K562 (cell line): ENCODE measurements around the gene DNASE2. TPM values are rescaled to one million over a fixed set of nuclear protein-coding genes. Genes with fewer than 3 reads are reported as not detected.

Source experiments
- ASH1L ChIP-seq: fragments of 450-650 bp; IDR thresholded peaks from 2 replicates; pipeline ENCODE4 v1.6.1; 2018; ENCODE audit warnings: borderline replicate concordance, mild to moderate bottlenecking, low read depth; ENCODE audit not compliant: partially characterized antibody
- BCOR ChIP-seq: fragments of 450-650 bp; IDR thresholded peaks from 2 replicates; pipeline ENCODE4 v1.6.1; 2016
- CHAMP1 ChIP-seq: fragments of 450-650 bp; IDR thresholded peaks from 2 replicates; pipeline ENCODE4 v1.6.1; 2016; ENCODE audit warnings: mild to moderate bottlenecking
- CREB3L1 ChIP-seq: fragments of 450-650 bp; IDR thresholded peaks from 2 replicates; pipeline ENCODE4 v1.6.1; 2014; ENCODE audit warnings: low read depth, mild to moderate bottlenecking, moderate library complexity, borderline replicate concordance
- CREM ChIP-seq: IDR thresholded peaks from 2 replicates; pipeline ENCODE4 v1.6.1; 2014; ENCODE audit warnings: antibody characterized with exemption, low read depth
- DEAF1 ChIP-seq: fragments of 450-650 bp; formaldehyde crosslinking; IDR thresholded peaks from 2 replicates; pipeline ENCODE4 v1.4.0; 2020; ENCODE audit warnings: mild to moderate bottlenecking, moderate library complexity
- ELF4 ChIP-seq: fragments of 450-650 bp; formaldehyde crosslinking; IDR thresholded peaks from 2 replicates; pipeline ENCODE4 v1.4.0; 2022; ENCODE audit warnings: missing genetic modification characterization
- MNT ChIP-seq, 2 experiments: fragments of 450-650 bp; conservative IDR thresholded peaks; 2 replicates each; pipeline ENCODE4 v1.6.1; 2017; ENCODE audit warnings: mild to moderate bottlenecking in 2 of 2, moderate library complexity in 2 of 2
- NR4A1 ChIP-seq, 2 experiments: fragments of 250-450 bp in 1 of 2; fragments of 450-650 bp in 1 of 2; sonication (Bioruptor Pico) in 1 of 2; IDR thresholded peaks; 2 replicates each; pipeline versions ENCODE4 v1.4.0 to v1.6.1; 2016 to 2020; ENCODE audit warnings: mild to moderate bottlenecking in 2 of 2, missing compliant biosample characterization in 1 of 2, missing genetic modification characterization in 1 of 2, moderate library complexity in 1 of 2
- OTX1 ChIP-seq: fragments of 450-650 bp; formaldehyde crosslinking; IDR thresholded peaks from 2 replicates; pipeline ENCODE4 v1.4.0; 2022; ENCODE audit warnings: mild to moderate bottlenecking
- POLR2AphosphoS5 ChIP-seq: IDR thresholded peaks from 2 replicates; pipeline ENCODE4 v1.6.1; 2011; ENCODE audit warnings: mild to moderate bottlenecking, low read depth, low read length, moderate library complexity; ENCODE audit not compliant: control insufficient read depth, insufficient read depth
- RBM25 ChIP-seq: fragments of 200-400 bp; formaldehyde crosslinking; IDR thresholded peaks from 2 replicates; pipeline ENCODE4 v1.6.1; 2018; ENCODE audit warnings: low read length, low read depth, moderate library complexity; ENCODE audit not compliant: severe bottlenecking
- TAF9B ChIP-seq: fragments of 450-650 bp; IDR thresholded peaks from 2 replicates; pipeline ENCODE4 v1.6.1; 2018; ENCODE audit warnings: mild to moderate bottlenecking; ENCODE audit not compliant: partially characterized antibody
- TEAD1 ChIP-seq, 2 experiments: fragments of 450-650 bp in 1 of 2; sonication (generic) in 1 of 2; formaldehyde crosslinking; IDR thresholded peaks; 2 replicates each; pipeline versions ENCODE4 v1.4.0 to v1.8.0; 2020 to 2022; ENCODE audit warnings: mild to moderate bottlenecking in 2 of 2, missing genetic modification reagents in 1 of 2
- TOE1 ChIP-seq, 2 experiments: fragments of 450-650 bp in 1 of 2; sonication (generic) in 1 of 2; formaldehyde crosslinking in 1 of 2; IDR thresholded peaks; 2 replicates each; pipeline versions ENCODE4 v1.7.1 to v1.8.0; 2016 to 2022; ENCODE audit warnings: borderline replicate concordance in 2 of 2, mild to moderate bottlenecking in 2 of 2, antibody characterized with exemption in 1 of 2, inconsistent platforms in 1 of 2, low read depth in 1 of 2, missing genetic modification reagents in 1 of 2, moderate library complexity in 1 of 2
- ZBTB7A ChIP-seq: IDR thresholded peaks from 2 replicates; pipeline ENCODE4 v1.6.1; 2011; ENCODE audit warnings: low read depth, mild to moderate bottlenecking, low read length, moderate library complexity, borderline replicate concordance; ENCODE audit not compliant: control insufficient read depth
- ZBTB8A ChIP-seq: fragments of 450-650 bp; IDR thresholded peaks from 2 replicates; pipeline ENCODE4 v1.6.1; 2018; ENCODE audit warnings: mild to moderate bottlenecking, moderate library complexity; ENCODE audit not compliant: partially characterized antibody
- ZNF507 ChIP-seq: conservative IDR thresholded peaks from 2 replicates; pipeline ENCODE4 v1.6.1; 2017; ENCODE audit warnings: missing genetic modification characterization, missing compliant biosample characterization
- ZNF77 ChIP-seq: fragments of 250-450 bp; sonication (Bioruptor Pico); IDR thresholded peaks from 2 replicates; pipeline ENCODE4 v1.5.0; 2020
- polyA plus RNA-seq, 8 experiments: library from polyadenylated mRNA; depleted of rRNA in 4 of 8; stranded (reverse) in 5 of 8; unstranded in 3 of 8; fragments of >200 nt; fragmentation: Nextera tagmentation in 2 of 8; fragmentation: Illumina TruSeq in 1 of 8; extraction: Ambion mirVana in 2 of 8; extraction: Trizol in 1 of 8; gene quantifications; 2 replicates each; pipeline versions ENCODE4 v1.2.1 to v1.2.3, GENCODE V29; 2011 to 2014; ENCODE audit warnings: inconsistent platforms in 1 of 8, missing spikeins in 1 of 8
- total RNA-seq, 7 experiments: library from RNA; depleted of rRNA in 6 of 7; stranded (reverse); fragments of >200 nt in 6 of 7; fragmentation: Illumina TruSeq in 2 of 7; extraction: Trizol in 2 of 7; gene quantifications; 2 replicates each; pipeline versions ENCODE4 v1.2.1 to v1.2.3, GENCODE V29; 2011 to 2021; ENCODE audit warnings: low replicate concordance in 1 of 7

Gene DNASE2
- total and polyA plus RNA-seq, 9 of the 15 experiments (the other 6 are each of a cell fraction or from before 2014, with no cell fraction given) = 4.4 to 27.0 (median 20.2) TPM

GRCh38 chr19:12890787-12891552 lies 9.7 kb upstream of the DNASE2 start, which contains the start of gene GCDH (continued):
- TF ChIP-seq TOE1 (IDR thresholded peaks at IDR 0.05; ENCODE audit: borderline replicate concordance) (peak; percentile 99), TOE1 (CRISPR knock-in tag; IDR thresholded peaks at IDR 0.05; ENCODE audit: borderline replicate concordance, low read depth) (no peak), DEAF1 (no peak), CREB3L1 (no peak; the same call in 1 of the 2 replicates), ZBTB8A (no peak), CREM (peak; percentile 97), MNT (conservative IDR thresholded peaks at IDR 0.05) (peak; percentile 93 to 98), NR4A1 (CRISPR knock-in tag; IDR thresholded peaks at IDR 0.05) (no peak), NR4A1 (tag; IDR thresholded peaks at IDR 0.05) (no peak), ZNF77 (CRISPR knock-in tag) (no peak), TAF9B (peak; percentile 84), POLR2AphosphoS5 (0 out of 2 replicates have a peak, but pooled peaks have one; percentile 1), OTX1 (CRISPR knock-in tag) (no peak), RBM25 (no peak), ZBTB7A (no peak), BCOR (no peak), TEAD1 (CRISPR knock-in tag; IDR thresholded peaks at IDR 0.05) (peak in 1 of 2 experiments; percentile 87; a peak in 2 of 4 replicates), ELF4 (CRISPR knock-in tag) (no peak), ASH1L (peak; percentile 74), CHAMP1 (no peak), ZNF507 (tag) (no peak)
